Epithelial cell of esophagus (primary cell): ENCODE data around the gene REC8.
"Not testable (repeated sequence)": the region's sequence is repeated elsewhere in the genome, so short reads cannot be mapped to it uniquely, and the experiment has no call there.

Source experiments
- DNase-seq: peaks from one replicate; pipeline ENCODE4 v3.0.0; 2010; ENCODE audit warnings: low read depth
- H3K4me3 ChIP-seq: 2 replicates; pipeline ENCODE4 v1.5.1; 2011; ENCODE audit warnings: mild to moderate bottlenecking, low read length, control low read depth
- TF ChIP-seq, protein P1 (sequence below): IDR thresholded peaks from 2 replicates; pipeline ENCODE4 v1.5.1; 2011; ENCODE audit warnings: low read depth, mild to moderate bottlenecking, low read length, control low read depth, inconsistent platforms; ENCODE audit not compliant: insufficient read depth; ENCODE audit errors: missing control alignments

REC8 gene

DNA sequence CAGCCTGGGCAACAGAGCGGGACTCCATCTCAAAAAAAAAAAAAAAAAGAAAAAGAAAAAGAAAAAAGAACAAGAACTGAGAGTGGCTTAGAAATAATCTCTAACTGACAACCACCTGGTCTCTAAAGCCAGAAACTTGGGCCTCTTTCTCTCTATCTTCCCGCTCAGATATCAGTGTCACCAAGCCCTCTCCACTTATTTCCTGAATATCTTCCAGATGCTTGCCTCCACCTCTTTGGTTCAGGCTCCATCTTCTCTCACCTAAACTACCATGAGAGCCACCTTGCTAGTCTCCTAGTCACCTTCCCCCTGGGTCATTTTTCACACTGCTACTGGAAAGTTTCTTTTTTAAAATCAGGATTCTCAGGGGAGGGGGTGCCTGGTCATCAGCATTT, 25.2 kb downstream of the REC8 start:
- peak overlapping the region; percentile 7 for H3K4me3 ChIP-seq
- no peak for DNase-seq
- TF ChIP-seq, protein P1, sequence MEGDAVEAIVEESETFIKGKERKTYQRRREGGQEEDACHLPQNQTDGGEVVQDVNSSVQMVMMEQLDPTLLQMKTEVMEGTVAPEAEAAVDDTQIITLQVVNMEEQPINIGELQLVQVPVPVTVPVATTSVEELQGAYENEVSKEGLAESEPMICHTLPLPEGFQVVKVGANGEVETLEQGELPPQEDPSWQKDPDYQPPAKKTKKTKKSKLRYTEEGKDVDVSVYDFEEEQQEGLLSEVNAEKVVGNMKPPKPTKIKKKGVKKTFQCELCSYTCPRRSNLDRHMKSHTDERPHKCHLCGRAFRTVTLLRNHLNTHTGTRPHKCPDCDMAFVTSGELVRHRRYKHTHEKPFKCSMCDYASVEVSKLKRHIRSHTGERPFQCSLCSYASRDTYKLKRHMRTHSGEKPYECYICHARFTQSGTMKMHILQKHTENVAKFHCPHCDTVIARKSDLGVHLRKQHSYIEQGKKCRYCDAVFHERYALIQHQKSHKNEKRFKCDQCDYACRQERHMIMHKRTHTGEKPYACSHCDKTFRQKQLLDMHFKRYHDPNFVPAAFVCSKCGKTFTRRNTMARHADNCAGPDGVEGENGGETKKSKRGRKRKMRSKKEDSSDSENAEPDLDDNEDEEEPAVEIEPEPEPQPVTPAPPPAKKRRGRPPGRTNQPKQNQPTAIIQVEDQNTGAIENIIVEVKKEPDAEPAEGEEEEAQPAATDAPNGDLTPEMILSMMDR = no peak

DNA sequence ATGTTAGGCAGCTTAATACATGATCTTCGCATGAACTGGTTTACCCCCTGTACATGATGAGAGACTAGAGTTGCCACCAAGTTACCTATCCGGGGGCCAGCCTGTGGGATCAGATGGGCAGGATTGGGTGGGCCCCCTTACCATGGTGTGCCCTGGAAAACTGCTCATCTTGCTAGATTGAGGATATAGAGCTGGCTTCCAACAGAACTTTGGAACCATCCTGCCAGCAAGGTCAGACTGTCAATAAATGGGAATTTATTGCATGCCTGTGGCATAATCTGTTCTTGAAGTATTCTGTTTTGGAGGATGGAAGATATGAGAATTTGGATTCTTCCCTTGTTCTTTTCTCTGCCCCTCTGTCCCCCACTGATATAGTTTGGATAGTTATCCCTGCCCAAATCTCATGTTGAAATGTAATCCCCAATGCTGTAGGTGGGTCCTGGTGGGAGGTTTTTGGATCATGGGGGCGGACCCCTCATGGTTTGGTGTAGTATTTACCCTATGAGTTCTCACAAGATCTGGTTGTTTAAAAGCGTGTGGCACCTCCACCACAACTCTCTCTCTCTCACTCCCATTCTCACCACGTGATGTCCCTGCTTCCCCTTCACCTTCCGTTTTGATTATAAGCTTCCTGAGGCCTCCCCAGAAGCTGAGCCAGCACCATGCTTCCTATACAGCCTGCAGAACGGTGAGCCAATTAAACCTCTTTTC, 27.1 kb downstream of the REC8 start:
- no peak for DNase-seq
- no peak overlapping the region for H3K4me3 ChIP-seq
- TF ChIP-seq, protein P1 = no peak

DNA sequence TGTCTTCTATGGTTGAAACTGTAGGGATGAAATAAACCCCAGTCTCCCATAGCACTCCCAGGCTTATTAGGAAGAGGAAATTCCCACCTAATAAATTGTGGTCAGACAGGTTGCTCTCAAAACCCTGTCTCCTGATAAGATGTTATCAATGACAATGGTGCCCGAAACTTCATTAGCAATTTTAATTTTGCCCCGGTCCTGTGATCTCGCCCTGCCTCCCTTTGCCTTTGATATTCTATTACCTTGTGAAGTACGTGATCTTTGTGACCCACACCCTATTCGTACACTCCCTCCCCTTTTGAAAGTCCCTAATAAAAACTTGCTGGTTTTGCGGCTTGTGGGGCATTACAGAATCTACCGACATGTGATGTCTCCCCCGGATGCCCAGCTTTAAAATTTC, 30.7 kb downstream of the REC8 start:
- DNase-seq, H3K4me3 ChIP-seq: not testable (repeated sequence)

DNA sequence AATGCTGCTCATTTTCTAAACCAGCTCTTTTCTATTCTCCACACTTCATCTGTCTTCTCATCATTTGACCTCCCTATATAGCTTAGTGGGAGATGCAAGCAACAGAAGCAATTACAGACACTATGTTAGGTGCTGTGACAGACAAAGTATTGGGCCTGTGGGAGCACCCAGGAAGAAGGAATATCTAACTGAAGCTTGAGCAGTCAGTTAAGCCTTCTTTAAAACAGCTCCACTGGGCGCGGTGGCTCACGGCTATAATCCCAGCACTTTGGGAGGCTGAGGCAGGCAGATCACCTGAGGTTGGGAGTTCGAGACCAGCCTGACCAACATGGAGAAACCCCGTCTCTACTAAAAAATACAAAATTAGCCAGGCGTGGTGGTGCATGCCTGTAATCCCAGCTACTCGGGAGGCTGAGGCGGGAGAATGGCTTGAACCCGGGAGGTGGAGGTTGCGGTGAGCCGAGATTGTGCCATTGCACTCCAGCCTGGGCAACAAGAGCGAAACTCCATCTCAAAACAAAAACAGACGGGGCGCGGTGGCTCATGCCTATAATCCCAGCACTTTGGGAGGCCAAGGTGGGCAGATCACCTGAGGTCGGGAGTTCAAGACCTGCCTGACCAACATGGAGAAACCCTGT, 31.5 kb downstream of the REC8 start:
- not testable (repeated sequence) for DNase-seq

DNA sequence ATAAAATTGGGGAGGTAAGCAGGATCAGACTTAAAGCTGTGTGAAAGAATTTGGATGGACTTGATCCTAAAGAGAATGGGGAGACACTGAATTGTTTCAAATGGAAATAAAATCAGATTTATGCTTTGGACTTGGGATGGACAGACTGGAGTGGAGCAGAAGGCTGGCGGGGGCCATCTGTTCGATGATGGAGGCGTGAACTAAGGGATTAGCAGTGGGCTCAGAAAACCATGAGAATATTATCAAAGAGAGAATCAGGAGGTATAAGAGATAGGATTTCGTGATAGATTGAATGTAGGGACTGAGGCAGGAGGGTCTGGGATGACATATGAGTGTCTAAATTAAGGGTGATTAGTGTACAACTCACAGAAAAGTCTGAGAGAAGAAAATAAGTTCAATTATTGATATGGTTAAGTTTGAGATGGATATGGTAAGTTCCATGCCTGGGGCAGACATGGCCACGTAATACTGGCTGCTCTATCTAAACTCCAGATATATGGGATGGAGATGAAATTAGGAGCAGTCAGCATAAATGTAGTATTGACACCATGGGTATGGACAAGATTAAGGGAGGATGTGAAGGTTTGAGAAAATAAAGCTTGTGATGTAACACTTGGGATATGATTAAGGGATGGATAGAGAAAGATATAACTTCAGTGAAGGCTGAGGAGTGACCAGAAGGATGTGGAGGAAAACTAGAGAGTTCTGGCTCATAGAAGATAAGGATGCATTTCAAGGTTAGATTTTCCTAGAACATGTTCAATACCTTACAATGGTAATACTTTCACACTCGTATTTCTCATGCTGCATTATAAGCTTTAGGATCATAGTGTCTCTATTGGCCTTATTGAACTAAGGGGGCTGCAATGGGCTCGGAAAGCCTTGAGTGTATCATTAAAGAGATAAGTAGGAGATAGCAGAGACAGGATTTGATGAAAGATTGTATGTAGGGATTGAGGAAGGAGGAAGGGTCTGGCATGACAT, 32.6 kb downstream of the REC8 start:
- no peak for DNase-seq
- no peak overlapping the region for H3K4me3 ChIP-seq
- TF ChIP-seq, protein P1 = no peak

More for the DNA sequence above, 31.5 kb downstream of the REC8 start:
- H3K4me3 ChIP-seq = not testable (repeated sequence)

DNA sequence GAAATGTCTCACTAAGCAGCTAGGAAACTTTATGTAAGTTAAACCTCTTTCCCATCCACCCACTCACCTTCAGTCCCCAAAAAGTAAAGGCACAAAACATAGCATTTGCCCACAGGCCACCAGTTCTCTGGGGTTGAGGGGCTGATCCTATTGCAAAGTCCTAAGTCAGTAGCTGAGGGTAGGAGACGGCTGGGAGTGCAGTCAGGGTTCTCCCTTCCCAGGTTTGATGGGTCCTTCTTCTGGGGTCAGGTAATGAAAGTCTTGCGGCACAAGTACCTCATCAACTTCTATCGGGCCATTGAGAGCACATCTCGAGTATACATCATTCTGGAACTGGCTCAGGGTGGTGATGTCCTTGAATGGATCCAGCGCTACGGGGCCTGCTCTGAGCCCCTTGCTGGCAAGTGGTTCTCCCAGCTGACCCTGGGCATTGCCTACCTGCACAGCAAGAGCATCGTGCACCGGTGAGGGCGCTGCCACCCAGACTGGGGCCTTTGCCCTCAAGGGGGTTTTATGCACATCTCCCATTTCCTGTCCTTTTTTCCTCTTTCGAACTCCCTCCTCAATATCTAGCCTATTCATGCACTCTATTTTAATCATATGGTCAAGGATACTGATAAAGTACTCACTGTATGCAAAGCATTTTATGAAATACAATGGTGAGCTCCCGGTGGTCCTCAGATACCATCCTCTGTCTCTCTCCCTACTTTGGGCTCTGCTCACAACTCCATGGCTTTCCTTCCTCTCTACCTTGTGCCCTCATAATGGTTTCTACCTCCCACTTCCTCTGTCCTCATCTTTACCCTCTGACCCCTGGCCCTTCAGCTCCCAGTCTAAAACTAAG, 34.6 kb downstream of the REC8 start:
- no peak for DNase-seq
- TF ChIP-seq, protein P1 = no peak
- no peak overlapping the region for H3K4me3 ChIP-seq

DNA sequence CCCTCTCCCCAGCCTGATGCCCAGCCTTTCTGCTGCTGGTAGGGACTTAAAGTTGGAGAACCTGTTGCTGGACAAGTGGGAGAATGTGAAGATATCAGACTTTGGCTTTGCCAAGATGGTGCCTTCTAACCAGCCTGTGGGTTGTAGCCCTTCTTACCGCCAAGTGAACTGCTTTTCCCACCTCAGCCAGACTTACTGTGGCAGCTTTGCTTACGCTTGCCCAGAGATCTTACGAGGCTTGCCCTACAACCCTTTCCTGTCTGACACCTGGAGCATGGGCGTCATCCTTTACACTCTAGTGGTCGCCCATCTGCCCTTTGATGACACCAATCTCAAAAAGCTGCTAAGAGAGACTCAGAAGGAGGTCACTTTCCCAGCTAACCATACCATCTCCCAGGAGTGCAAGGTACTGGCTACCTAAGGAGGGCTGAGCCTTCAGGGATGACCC, 35.2 kb downstream of the REC8 start:
- no peak overlapping the region for H3K4me3 ChIP-seq
- no peak for DNase-seq
- TF ChIP-seq, protein P1 = no peak
